LNCaP clone FGC (cell line): ENCODE results near the gene SCN2B.

ENCODE experiments used
- DNase-seq: peaks from one replicate; pipeline ENCODE4 v3.0.0-alpha.2; 2011; ENCODE audit warnings: low read depth
- H3K4me3 ChIP-seq: 2 replicates; pipeline ENCODE4 v1.5.1; 2011; ENCODE audit warnings: mild to moderate bottlenecking, low read depth, low read length, control low read depth
- CTCF ChIP-seq: IDR thresholded peaks from 2 replicates; pipeline ENCODE4 v1.5.1; 2012; ENCODE audit warnings: mild to moderate bottlenecking; ENCODE audit not compliant: control insufficient read depth, insufficient read depth; ENCODE audit errors: extremely low read depth

Gene SCN2B

GRCh38 chr11:118219732-118220131 lies 43.3 kb upstream of the SCN2B start:
- DNase-seq: no peak
- no peak for TF ChIP-seq CTCF
- no peak overlapping the region for H3K4me3 ChIP-seq

GRCh38 chr11:118219244-118219643 lies 42.8 kb upstream of the SCN2B start:
- DNase-seq: no peak
- no peak overlapping the region for H3K4me3 ChIP-seq
- no peak for TF ChIP-seq CTCF

- no peak for TF ChIP-seq CTCF
- no peak overlapping the region for H3K4me3 ChIP-seq
- DNase-seq: no peak
Measured at GRCh38 chr11:118217575-118217974, 41.1 kb upstream of the SCN2B start.

GRCh38 chr11:118216621-118217481 lies 40.4 kb upstream of the SCN2B start:
- TF ChIP-seq CTCF: no peak
- H3K4me3 ChIP-seq: no peak overlapping the region
- no peak for DNase-seq

- TF ChIP-seq CTCF: no peak
- DNase-seq: no peak
- H3K4me3 ChIP-seq: no peak overlapping the region
Measured at GRCh38 chr11:118215765-118216164, 39.3 kb upstream of the SCN2B start.

GRCh38 chr11:118215262-118215661 lies 38.8 kb upstream of the SCN2B start:
- no peak overlapping the region for H3K4me3 ChIP-seq
- no peak for DNase-seq
- no peak for TF ChIP-seq CTCF
